Measurements from ENCODE around the gene TDRD6. TPM values are rescaled to one million over a fixed set of nuclear protein-coding genes. Genes with fewer than 3 reads are reported as not detected.
"Not testable (repeated sequence)": the region's sequence is repeated elsewhere in the genome, so short reads cannot be mapped to it uniquely, and the experiment has no call there.

TDRD6 gene
- total RNA-seq (1.9 TPM), polyA plus RNA-seq (0.13 TPM)

- 92% methylated on average over 41 of the region's 41 CpGs for WGBS
- H3K4me1 ChIP-seq (ENCODE audit: insufficient read depth) = no peaks in the 10 kb centered on the region
- H3K4me3 ChIP-seq (ENCODE audit: low read depth, low read length) = no peak within 1 kb of the TSS
- no peaks in the 10 kb centered on the region for H3K36me3 ChIP-seq (ENCODE audit: insufficient read depth)
- no peak within 1 kb of the TSS for H3K27ac ChIP-seq (ENCODE audit: low read depth)
- no peak for DNase-seq (ENCODE audit: extremely low spot score)
Observed at GRCh38 chr6:46687619-46688097, at the start of gene TDRD6. TDRD6 (plus strand) TSS chr6:46687885; CDS start chr6:46688129, 244 bp downstream.

- Histone ChIP-seq H3K36me3 (ENCODE audit: insufficient read depth) (no peaks in the 10 kb centered on the region), H3K4me1 (ENCODE audit: insufficient read depth) (no peaks in the 10 kb centered on the region), H3K4me3 (ENCODE audit: low read depth, low read length) (no peak overlapping the region), H3K27ac (ENCODE audit: low read depth) (no peak overlapping the region)
- 81% methylated on average over 1 of the region's 1 CpG for WGBS
- DNase-seq (ENCODE audit: extremely low spot score) = no peak
Observed at GRCh38 chr6:46637933-46638332, 49.8 kb upstream of the TDRD6 start.

GRCh38 chr6:46638650-46639049 is 49.0 kb upstream of the TDRD6 start:
- Histone ChIP-seq H3K27ac (ENCODE audit: low read depth) (no peak overlapping the region), H3K36me3 (ENCODE audit: insufficient read depth) (no peaks in the 10 kb centered on the region)
- 95% methylated on average over 2 of the region's 2 CpGs for WGBS

GRCh38 chr6:46642928-46643751 is 44.5 kb upstream of the TDRD6 start:
- no peaks in the 10 kb centered on the region for H3K36me3 ChIP-seq (ENCODE audit: insufficient read depth)
- no peak overlapping the region for H3K4me3 ChIP-seq (ENCODE audit: low read depth, low read length)
- no peak overlapping the region for H3K27ac ChIP-seq (ENCODE audit: low read depth)
- DNase-seq (ENCODE audit: extremely low spot score) = no peak
- H3K4me1 ChIP-seq (ENCODE audit: insufficient read depth) = no peaks in the 10 kb centered on the region
- 93% methylated on average over 4 of the region's 4 CpGs for WGBS

More at GRCh38 chr6:46638650-46639049, 49.0 kb upstream of the TDRD6 start:
- Histone ChIP-seq H3K4me1 (ENCODE audit: insufficient read depth) (no peaks in the 10 kb centered on the region), H3K4me3 (ENCODE audit: low read depth, low read length) (no peak overlapping the region)
- no peak for DNase-seq (ENCODE audit: extremely low spot score)

- 99% methylated on average over 1 of the region's 1 CpG for WGBS
Observed at GRCh38 chr6:46645265-46645664, 42.4 kb upstream of the TDRD6 start.

GRCh38 chr6:46648108-46648507 is 39.6 kb upstream of the TDRD6 start:
- H3K27ac ChIP-seq (ENCODE audit: low read depth); DNase-seq (ENCODE audit: extremely low spot score); H3K36me3 ChIP-seq (ENCODE audit: insufficient read depth); H3K4me1 ChIP-seq (ENCODE audit: insufficient read depth); H3K4me3 ChIP-seq (ENCODE audit: low read depth, low read length): not testable (repeated sequence)
- WGBS = 88% methylated on average over 3 of the region's 4 CpGs

More at GRCh38 chr6:46645265-46645664, 42.4 kb upstream of the TDRD6 start:
- DNase-seq (ENCODE audit: extremely low spot score) = no peak
- no peaks in the 10 kb centered on the region for H3K4me1 ChIP-seq (ENCODE audit: insufficient read depth)
- H3K36me3 ChIP-seq (ENCODE audit: insufficient read depth) = no peaks in the 10 kb centered on the region
- no peak overlapping the region for H3K4me3 ChIP-seq (ENCODE audit: low read depth, low read length)
- no peak overlapping the region for H3K27ac ChIP-seq (ENCODE audit: low read depth)

- 80% methylated on average over 5 of the region's 5 CpGs for WGBS
- no peak for DNase-seq (ENCODE audit: extremely low spot score)
- H3K36me3 ChIP-seq (ENCODE audit: insufficient read depth) = no peaks in the 10 kb centered on the region
- H3K4me1 ChIP-seq (ENCODE audit: insufficient read depth) = no peaks in the 10 kb centered on the region
- no peak overlapping the region for H3K4me3 ChIP-seq (ENCODE audit: low read depth, low read length)
- H3K27ac ChIP-seq (ENCODE audit: low read depth) = no peak overlapping the region
Observed at GRCh38 chr6:46648869-46649492, 38.7 kb upstream of the TDRD6 start.

GRCh38 chr6:46651006-46651405 is 36.7 kb upstream of the TDRD6 start:
- Histone ChIP-seq H3K4me1 (ENCODE audit: insufficient read depth) (no peaks in the 10 kb centered on the region), H3K36me3 (ENCODE audit: insufficient read depth) (no peaks in the 10 kb centered on the region), H3K27ac (ENCODE audit: low read depth) (no peak overlapping the region), H3K4me3 (ENCODE audit: low read depth, low read length) (no peak overlapping the region)
- no peak for DNase-seq (ENCODE audit: extremely low spot score)
- WGBS = 64% methylated on average over 1 of the region's 1 CpG

- H3K4me3 ChIP-seq (ENCODE audit: low read depth, low read length) = peak overlapping the region; percentile 79
- no peak overlapping the region for H3K27ac ChIP-seq (ENCODE audit: low read depth)
- 11% methylated on average over 8 of the region's 8 CpGs for WGBS
- DNase-seq (ENCODE audit: extremely low spot score) = no peak
- no peaks in the 10 kb centered on the region for H3K36me3 ChIP-seq (ENCODE audit: insufficient read depth)
- no peaks in the 10 kb centered on the region for H3K4me1 ChIP-seq (ENCODE audit: insufficient read depth)
Observed at GRCh38 chr6:46651816-46652215, 35.9 kb upstream of the TDRD6 start.

- H3K4me3 ChIP-seq (ENCODE audit: low read depth, low read length) = peak overlapping the region; percentile 79
- no peaks in the 10 kb centered on the region for H3K4me1 ChIP-seq (ENCODE audit: insufficient read depth)
- H3K36me3 ChIP-seq (ENCODE audit: insufficient read depth) = no peaks in the 10 kb centered on the region
- WGBS = 2% methylated on average over 6 of the region's 6 CpGs
- peak; percentile 26 for DNase-seq (ENCODE audit: extremely low spot score)
- no peak overlapping the region for H3K27ac ChIP-seq (ENCODE audit: low read depth)
Observed at GRCh38 chr6:46652232-46652602, 35.5 kb upstream of the TDRD6 start.

- WGBS = under 1% methylated on average over 72 of the region's 72 CpGs
- peak within 1 kb of the TSS; percentile 78 for H3K27ac ChIP-seq (ENCODE audit: low read depth)
- peak; percentile 90 for DNase-seq (ENCODE audit: extremely low spot score)
- H3K4me3 ChIP-seq (ENCODE audit: low read depth, low read length) = peak within 1 kb of the TSS; percentile 79
- no peaks in the 10 kb centered on the region for H3K4me1 ChIP-seq (ENCODE audit: insufficient read depth)
- no peaks in the 10 kb centered on the region for H3K36me3 ChIP-seq (ENCODE audit: insufficient read depth)
Observed at GRCh38 chr6:46652603-46653438, 34.9 kb upstream of the TDRD6 start, which contains the start of the genes CYP39A1 and SLC25A27. CYP39A1 (minus strand) TSS chr6:46652818; CDS start chr6:46652582, 236 bp downstream. SLC25A27 (plus strand) TSS chr6:46652975; CDS start chr6:46653193, 218 bp downstream.

GRCh38 chr6:46653439-46654195 is 34.1 kb upstream of the TDRD6 start:
- 24% methylated on average over 10 of the region's 10 CpGs for WGBS
- peak overlapping the region; percentile 79 for H3K4me3 ChIP-seq (ENCODE audit: low read depth, low read length)
- no peaks in the 10 kb centered on the region for H3K4me1 ChIP-seq (ENCODE audit: insufficient read depth)
- no peaks in the 10 kb centered on the region for H3K36me3 ChIP-seq (ENCODE audit: insufficient read depth)
- no peak for DNase-seq (ENCODE audit: extremely low spot score)
- no peak overlapping the region for H3K27ac ChIP-seq (ENCODE audit: low read depth)

GRCh38 chr6:46655803-46656202 is 31.9 kb upstream of the TDRD6 start:
- WGBS = 77% methylated on average over 6 of the region's 6 CpGs
- no peaks in the 10 kb centered on the region for H3K4me1 ChIP-seq (ENCODE audit: insufficient read depth)
- H3K27ac ChIP-seq (ENCODE audit: low read depth) = no peak overlapping the region
- DNase-seq (ENCODE audit: extremely low spot score) = no peak
- H3K4me3 ChIP-seq (ENCODE audit: low read depth, low read length) = no peak overlapping the region
- H3K36me3 ChIP-seq (ENCODE audit: insufficient read depth) = no peaks in the 10 kb centered on the region

All from urinary bladder (tissue), 4 donors.